Measurements from ENCODE around the gene MIPOL1. TPM values are rescaled to one million over a fixed set of nuclear protein-coding genes. Genes with fewer than 3 reads are reported as not detected.
"Not testable (repeated sequence)": the region's sequence is repeated elsewhere in the genome, so short reads cannot be mapped to it uniquely, and the experiment has no call there.

MIPOL1 gene
- total and polyA plus RNA-seq, 3 donors from 2014 or later = 9.0 to 38.8 (median 31.6) TPM

DNA sequence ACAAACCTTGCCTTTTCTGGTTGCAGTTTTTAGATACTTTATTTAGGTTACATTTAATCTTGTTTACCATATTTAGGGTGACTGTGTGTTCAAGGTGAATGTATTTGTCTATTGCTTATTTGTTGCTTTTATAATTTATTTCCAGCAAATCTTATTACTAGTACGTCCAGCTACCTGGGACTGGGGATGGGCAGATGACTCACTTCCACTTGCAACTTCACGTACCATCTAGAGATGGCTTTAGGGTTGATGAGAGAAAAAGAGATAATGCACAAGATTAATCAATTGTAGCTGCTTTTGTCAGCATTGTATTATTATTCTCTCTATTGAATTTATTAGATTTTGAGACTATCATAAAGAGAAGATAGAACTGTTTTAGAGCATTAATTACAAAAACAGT, 5.1 kb downstream of the MIPOL1 start:
- no peak for TF ChIP-seq POLR2A (IDR thresholded peaks at IDR 0.05)
- TF ChIP-seq, protein P1, sequence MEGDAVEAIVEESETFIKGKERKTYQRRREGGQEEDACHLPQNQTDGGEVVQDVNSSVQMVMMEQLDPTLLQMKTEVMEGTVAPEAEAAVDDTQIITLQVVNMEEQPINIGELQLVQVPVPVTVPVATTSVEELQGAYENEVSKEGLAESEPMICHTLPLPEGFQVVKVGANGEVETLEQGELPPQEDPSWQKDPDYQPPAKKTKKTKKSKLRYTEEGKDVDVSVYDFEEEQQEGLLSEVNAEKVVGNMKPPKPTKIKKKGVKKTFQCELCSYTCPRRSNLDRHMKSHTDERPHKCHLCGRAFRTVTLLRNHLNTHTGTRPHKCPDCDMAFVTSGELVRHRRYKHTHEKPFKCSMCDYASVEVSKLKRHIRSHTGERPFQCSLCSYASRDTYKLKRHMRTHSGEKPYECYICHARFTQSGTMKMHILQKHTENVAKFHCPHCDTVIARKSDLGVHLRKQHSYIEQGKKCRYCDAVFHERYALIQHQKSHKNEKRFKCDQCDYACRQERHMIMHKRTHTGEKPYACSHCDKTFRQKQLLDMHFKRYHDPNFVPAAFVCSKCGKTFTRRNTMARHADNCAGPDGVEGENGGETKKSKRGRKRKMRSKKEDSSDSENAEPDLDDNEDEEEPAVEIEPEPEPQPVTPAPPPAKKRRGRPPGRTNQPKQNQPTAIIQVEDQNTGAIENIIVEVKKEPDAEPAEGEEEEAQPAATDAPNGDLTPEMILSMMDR (IDR thresholded peaks at IDR 0.05) = no peak
- no peak overlapping the region for H3K4me3 ChIP-seq
- 81 to 89% methylated on average over 2 of the region's 2 CpGs for WGBS, 2 donors
- H3K36me3 ChIP-seq (ENCODE audit: low read depth, missing control alignments) = no peaks in the 10 kb centered on the region
- peaks cover 11% of the 10 kb centered on the region for H3K4me1 ChIP-seq
- no peak overlapping the region for H3K27ac ChIP-seq
- intact Hi-C loops (cut with DNase I; ENCODE audit: low total_unique reads) = no loop called here
- DNase-seq = no peak
- H3K27me3 ChIP-seq = no peaks in the 10 kb centered on the region
- H3K9me3 ChIP-seq = no peaks in the 10 kb centered on the region

DNA sequence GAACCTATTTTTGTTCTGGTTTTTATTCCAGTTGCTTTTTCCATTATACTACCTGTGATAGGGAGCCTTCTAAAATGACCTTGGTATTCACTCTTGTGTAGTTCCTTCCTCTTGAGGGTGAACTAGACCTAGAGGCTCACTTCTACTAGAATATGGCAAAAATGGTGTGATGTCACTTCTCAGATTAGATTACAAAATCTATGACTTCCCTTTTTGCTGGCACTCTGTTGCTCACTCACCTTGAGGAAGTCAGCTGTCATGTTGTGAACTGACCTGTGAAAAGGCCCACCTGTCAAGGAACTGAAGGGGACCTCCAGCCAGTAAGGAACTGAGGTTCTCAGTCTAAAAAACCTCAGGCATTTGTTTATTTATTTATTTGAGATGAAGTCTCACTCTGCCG, 5.7 kb downstream of the MIPOL1 start:
- no peaks in the 10 kb centered on the region for H3K9me3 ChIP-seq
- H3K4me1 ChIP-seq = peaks cover 10% of the 10 kb centered on the region
- no peak overlapping the region for H3K27ac ChIP-seq
- no peak for DNase-seq
- TF ChIP-seq, protein P1 (IDR thresholded peaks at IDR 0.05) = no peak
- TF ChIP-seq POLR2A (IDR thresholded peaks at IDR 0.05) = no peak
- 88 to 100% methylated on average over 1 of the region's 1 CpG for WGBS, 2 donors
- intact Hi-C loops (cut with DNase I; ENCODE audit: low total_unique reads) = no loop called here
- no peaks in the 10 kb centered on the region for H3K27me3 ChIP-seq
- no peaks in the 10 kb centered on the region for H3K36me3 ChIP-seq (ENCODE audit: low read depth, missing control alignments)
- no peak overlapping the region for H3K4me3 ChIP-seq

DNA sequence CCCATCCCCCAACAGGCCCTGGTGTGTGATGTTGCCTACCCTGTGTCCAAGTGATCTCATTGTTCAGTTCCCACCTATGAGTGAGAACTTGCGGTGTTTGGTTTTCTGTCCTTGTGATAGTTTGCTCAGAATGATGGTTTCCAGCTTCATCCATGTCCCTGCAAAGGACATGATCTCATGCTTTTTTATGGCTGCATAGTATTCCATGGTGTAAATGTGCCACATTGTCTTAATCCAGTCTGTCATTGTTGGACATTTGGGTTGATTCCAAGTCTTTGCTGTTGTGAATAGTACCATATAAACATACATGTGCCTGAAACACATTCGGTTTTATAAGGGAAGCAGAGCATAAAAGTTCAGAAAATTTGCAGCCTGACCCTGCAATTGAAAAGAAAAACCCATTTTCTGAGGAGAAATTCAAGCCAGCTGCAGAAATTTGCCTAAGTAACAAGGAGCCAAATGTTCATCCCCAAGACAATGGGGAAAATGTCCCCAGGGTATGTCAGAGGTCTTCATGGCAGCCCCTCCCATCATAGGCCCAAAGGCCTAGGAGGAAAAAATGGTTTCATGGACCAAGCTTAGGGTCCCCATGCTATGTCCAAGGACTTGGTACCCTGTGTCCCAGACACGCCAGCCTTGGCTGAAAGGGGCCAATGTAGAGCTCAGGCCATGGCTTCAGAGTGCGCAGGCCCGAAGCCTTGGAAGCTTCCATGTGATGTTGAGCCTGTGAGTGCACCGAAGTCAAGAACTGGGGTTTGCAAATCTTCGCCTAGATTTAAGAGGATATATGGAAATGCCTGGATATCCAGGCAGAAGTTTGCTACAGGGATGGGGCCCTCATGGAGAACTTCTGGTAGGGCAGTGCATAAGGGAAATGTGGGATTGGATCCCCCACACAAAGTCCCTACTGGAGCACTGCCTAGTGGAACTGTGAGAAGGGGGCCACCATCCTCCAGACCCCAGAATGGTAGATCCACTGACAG, 8.2 kb downstream of the MIPOL1 start:
- H3K27me3 ChIP-seq; H3K27ac ChIP-seq; H3K4me3 ChIP-seq; H3K4me1 ChIP-seq; intact Hi-C loops (cut with DNase I; ENCODE audit: low total_unique reads); DNase-seq; H3K36me3 ChIP-seq (ENCODE audit: low read depth, missing control alignments); H3K9me3 ChIP-seq: not testable (repeated sequence)
- WGBS, 2 donors = 95 to 96% methylated on average over 7 of the region's 7 CpGs

DNA sequence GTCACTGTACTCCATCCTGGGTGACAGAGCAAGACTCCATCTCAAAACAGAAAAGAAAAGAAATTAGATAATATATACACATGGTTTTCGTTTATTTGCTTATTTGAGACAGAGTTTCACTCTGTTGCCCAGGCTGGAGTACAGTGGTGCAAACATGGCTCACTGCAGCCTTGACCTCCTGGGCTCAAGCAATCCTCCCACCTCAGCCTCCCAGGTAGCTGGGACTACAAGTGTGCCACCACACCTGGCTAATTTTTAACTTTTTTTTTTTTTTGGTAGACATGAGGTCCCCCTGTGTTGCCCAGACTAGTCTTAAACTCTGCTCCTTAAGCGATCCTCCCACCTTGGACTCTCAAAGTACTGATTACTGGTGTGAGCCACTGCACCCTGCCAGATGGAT, 11.9 kb downstream of the MIPOL1 start:
- H3K27me3 ChIP-seq; intact Hi-C loops (cut with DNase I; ENCODE audit: low total_unique reads); DNase-seq; H3K9me3 ChIP-seq; H3K4me3 ChIP-seq; H3K4me1 ChIP-seq; H3K36me3 ChIP-seq (ENCODE audit: low read depth, missing control alignments); H3K27ac ChIP-seq: not testable (repeated sequence)
- WGBS, 2 donors = 85 to 89% methylated on average over 2 of the region's 2 CpGs

DNA sequence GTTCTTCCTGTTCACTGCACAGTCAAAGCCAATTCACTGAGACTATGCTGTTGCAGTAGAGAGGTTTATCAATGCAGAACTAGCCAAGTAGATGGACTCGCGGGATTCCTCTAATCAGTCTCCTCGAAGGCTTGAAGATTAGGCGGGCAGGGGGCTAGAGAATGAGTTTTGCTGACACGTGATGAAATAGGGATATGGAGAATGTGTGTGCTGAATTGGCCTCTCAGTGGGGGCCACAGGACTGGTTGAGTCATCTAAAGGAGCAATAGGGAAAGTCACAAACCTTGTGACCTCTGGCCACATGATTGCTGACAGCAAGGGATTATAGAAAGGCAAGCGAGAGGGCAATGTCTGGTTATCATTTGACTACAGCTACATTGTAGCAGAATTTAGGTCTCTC, 12.7 kb downstream of the MIPOL1 start:
- TF ChIP-seq, protein P1 (IDR thresholded peaks at IDR 0.05) = no peak
- TF ChIP-seq POLR2A (IDR thresholded peaks at IDR 0.05) = no peak
- intact Hi-C loops (cut with DNase I; ENCODE audit: low total_unique reads) = no loop called here
- no peaks in the 10 kb centered on the region for H3K4me1 ChIP-seq
- H3K9me3 ChIP-seq = no peaks in the 10 kb centered on the region
- H3K27me3 ChIP-seq = no peaks in the 10 kb centered on the region
- DNase-seq = no peak
- no peak overlapping the region for H3K4me3 ChIP-seq
- no peaks in the 10 kb centered on the region for H3K36me3 ChIP-seq (ENCODE audit: low read depth, missing control alignments)
- no peak overlapping the region for H3K27ac ChIP-seq
- WGBS, 2 donors = 89 to 90% methylated on average over 6 of the region's 6 CpGs

DNA sequence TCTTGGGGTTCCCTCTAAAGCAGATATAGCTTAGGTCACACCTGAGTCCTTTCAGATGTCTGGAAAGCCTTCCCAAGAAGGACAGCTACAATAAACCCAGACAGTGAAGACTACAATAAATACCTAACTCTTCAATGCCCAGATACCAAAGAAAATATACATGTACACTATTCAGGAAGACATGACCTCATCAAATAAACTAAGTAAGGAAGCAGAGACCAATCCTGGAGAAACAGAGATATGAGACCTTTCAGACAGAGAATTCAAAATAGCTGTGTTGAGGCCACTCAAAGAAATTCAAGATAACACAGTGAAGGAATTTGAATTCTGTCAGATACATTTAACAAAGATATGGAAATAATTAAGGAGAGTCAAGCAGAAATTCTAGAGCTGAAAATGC, 15.3 kb downstream of the MIPOL1 start:
- intact Hi-C loops (cut with DNase I; ENCODE audit: low total_unique reads) = no loop called here
- DNase-seq = no peak
- Histone ChIP-seq H3K4me1 (no peaks in the 10 kb centered on the region), H3K27ac (no peak overlapping the region), H3K27me3 (no peaks in the 10 kb centered on the region), H3K36me3 (ENCODE audit: low read depth, missing control alignments) (no peaks in the 10 kb centered on the region), H3K9me3 (no peaks in the 10 kb centered on the region), H3K4me3 (no peak overlapping the region)
- no peak for TF ChIP-seq POLR2A (IDR thresholded peaks at IDR 0.05)
- TF ChIP-seq, protein P1 (IDR thresholded peaks at IDR 0.05) = no peak
